Psoas muscle (tissue), 8 donors: ENCODE measurements around the gene BEX2. TPM values are rescaled to one million over a fixed set of nuclear protein-coding genes. Genes with fewer than 3 reads are reported as not detected.
A peak's percentile ranks its signal among the peaks of the same experiment; 100 is the strongest.
"Not testable (repeated sequence)": the region's sequence is repeated elsewhere in the genome, so short reads cannot be mapped to it uniquely, and the experiment has no call there.

Experiments used
- ATAC-seq, 4 donors: fragments of 200-7000 bp; cut with Tn5 transposase; one replicate each; pipeline ENCODE4 v1.9.1; 2020; ENCODE audit warnings: moderate library complexity in 3 of 4, mild to moderate bottlenecking in 2 of 4
- DNase-seq, 2 donors: peaks; one replicate each; pipeline ENCODE4 v3.0.0-alpha.2; 2020
- H3K27ac ChIP-seq: fragments of 200-600 bp; one replicate; pipeline ENCODE4 v1.8.0; 2022
- H3K27me3 ChIP-seq, 3 donors: fragments of 200-600 bp in 1 of 3; one replicate each; pipeline versions ENCODE4 v1.6.1 to v1.8.0; 2013 to 2022; ENCODE audit warnings: low read length in 2 of 3, mild to moderate bottlenecking in 2 of 3, moderate library complexity in 1 of 3; ENCODE audit not compliant: insufficient read depth in 3 of 3
- H3K36me3 ChIP-seq, 2 donors: fragments of 200-600 bp in 1 of 2; one replicate each; pipeline versions ENCODE4 v1.6.1 to v1.8.0; 2013 to 2022; ENCODE audit warnings: low read depth in 1 of 2, mild to moderate bottlenecking in 1 of 2, moderate library complexity in 1 of 2; ENCODE audit not compliant: insufficient read depth in 1 of 2
- H3K4me1 ChIP-seq: fragments of 200-600 bp; one replicate; pipeline ENCODE4 v1.8.0; 2022
- H3K4me3 ChIP-seq: fragments of 200-600 bp; one replicate; pipeline ENCODE4 v1.8.0; 2022; ENCODE audit warnings: mild to moderate bottlenecking
- H3K9me3 ChIP-seq: fragments of 200-600 bp; one replicate; pipeline ENCODE4 v1.8.0; 2022
- WGBS, 3 donors: extraction: QIAGEN DNeasy Blood & Tissue Kit; methylation state at CpG; one replicate each; pipeline versions ENCODE4 v1.1.6 to v1.1.7; 2013; 5-methylcytosine and 5-hydroxymethylcytosine counted together
- intact Hi-C, 2 donors: fragments of 100-400 bp; cut with DNase I; formaldehyde crosslinking; loops; one replicate each; pipeline versions ENCODE4 v1.11.0 to v1.14.2; 2022
- polyA plus RNA-seq, 3 donors: library from polyadenylated mRNA; stranded (reverse); fragments of 200-250 nt; gene quantifications; one replicate each; pipeline ENCODE4 v1.2.3, GENCODE V29; 2013
- total RNA-seq, 4 donors: library from RNA; stranded (reverse); fragmentation: NEBNext Ultra II Directional in 2 of 4; extraction: Animal tissue kit (Norgen Biotek cat#: 25700) in 2 of 4; gene quantifications; one replicate each; pipeline versions ENCODE4 v1.2.1 to v1.2.4, GENCODE V29; 2021 to 2023
- TF ChIP-seq, protein P1 (sequence below): fragments of 200-600 bp; IDR thresholded peaks from one replicate; pipeline ENCODE4 v1.8.0; 2022; ENCODE audit warnings: antibody characterized with exemption
- donor health status: healthy with polysubstance abuse.
- donor health status: DM: no; HTN: no; CAD: no; lungs with moderate emphysema.
- donor health status: Bipolar disorder and iron deficiency.
- donor health status: healthy.
- donor health status: DM: yes; HTN: yes; CAD: no.
- donor health status: DM: no; HTN: no; CAD: no.
- donor health status: DM: no; HTN: no; CAD: no.
- donor health status: DM: yes; HTN: yes; CAD: no.

Gene BEX2
- total and polyA plus RNA-seq, 7 donors, result 0.21 to 13.2 (median 0.87) TPM

DNA sequence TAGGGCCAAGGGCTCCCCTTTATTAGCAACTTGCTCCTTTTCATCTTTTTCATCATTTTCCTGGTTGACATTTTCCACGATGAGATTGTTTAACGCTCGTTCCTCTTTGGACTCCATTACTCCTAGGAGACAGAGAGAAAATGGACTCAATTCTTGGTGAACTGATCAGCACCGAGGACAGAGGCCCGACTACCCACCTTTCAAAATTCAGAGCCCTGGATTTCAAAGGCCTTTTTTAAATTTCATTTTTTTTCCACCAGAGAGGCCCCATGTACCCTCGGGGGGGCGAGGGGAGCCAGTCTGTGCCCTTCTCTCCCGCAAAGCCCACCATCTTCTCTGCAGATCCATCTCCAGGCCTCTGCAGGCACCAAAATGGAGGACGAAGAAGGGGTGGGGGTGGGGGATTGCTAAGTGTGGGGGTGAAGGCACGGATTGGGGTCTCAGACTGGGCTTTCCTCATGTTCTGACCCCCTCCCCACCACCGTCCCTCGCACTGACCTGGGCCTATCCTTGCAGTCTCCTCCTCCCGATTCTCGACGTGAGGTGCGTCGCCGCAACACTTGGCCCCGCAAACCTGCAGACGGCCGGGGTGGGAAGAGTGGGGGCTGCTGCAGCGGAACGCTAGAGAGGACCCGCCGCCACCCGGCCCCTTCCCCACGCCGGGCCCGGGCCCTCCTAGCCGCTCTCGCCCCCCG is 783 bp downstream of the BEX2 start:
- no peak overlapping the region for H3K27ac ChIP-seq
- H3K27me3 ChIP-seq, result peaks cover 0 to 26% (median 3%) of the 10 kb centered on the region in 3 donors
- H3K36me3 ChIP-seq, result no peaks in the 10 kb centered on the region
- intact Hi-C loops, result no loop called here
- peak overlapping the region; percentile 57 for H3K4me3 ChIP-seq
- no peak for DNase-seq
- TF ChIP-seq, protein P1, sequence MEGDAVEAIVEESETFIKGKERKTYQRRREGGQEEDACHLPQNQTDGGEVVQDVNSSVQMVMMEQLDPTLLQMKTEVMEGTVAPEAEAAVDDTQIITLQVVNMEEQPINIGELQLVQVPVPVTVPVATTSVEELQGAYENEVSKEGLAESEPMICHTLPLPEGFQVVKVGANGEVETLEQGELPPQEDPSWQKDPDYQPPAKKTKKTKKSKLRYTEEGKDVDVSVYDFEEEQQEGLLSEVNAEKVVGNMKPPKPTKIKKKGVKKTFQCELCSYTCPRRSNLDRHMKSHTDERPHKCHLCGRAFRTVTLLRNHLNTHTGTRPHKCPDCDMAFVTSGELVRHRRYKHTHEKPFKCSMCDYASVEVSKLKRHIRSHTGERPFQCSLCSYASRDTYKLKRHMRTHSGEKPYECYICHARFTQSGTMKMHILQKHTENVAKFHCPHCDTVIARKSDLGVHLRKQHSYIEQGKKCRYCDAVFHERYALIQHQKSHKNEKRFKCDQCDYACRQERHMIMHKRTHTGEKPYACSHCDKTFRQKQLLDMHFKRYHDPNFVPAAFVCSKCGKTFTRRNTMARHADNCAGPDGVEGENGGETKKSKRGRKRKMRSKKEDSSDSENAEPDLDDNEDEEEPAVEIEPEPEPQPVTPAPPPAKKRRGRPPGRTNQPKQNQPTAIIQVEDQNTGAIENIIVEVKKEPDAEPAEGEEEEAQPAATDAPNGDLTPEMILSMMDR, result no peak
- WGBS, 3 donors, result 22 to 55% (median 47%) methylated on average over 11 to 32 of the region's 32 CpGs
- ATAC-seq, result no peak
- H3K4me1 ChIP-seq, result no peaks in the 10 kb centered on the region
- no peaks in the 10 kb centered on the region for H3K9me3 ChIP-seq

DNA sequence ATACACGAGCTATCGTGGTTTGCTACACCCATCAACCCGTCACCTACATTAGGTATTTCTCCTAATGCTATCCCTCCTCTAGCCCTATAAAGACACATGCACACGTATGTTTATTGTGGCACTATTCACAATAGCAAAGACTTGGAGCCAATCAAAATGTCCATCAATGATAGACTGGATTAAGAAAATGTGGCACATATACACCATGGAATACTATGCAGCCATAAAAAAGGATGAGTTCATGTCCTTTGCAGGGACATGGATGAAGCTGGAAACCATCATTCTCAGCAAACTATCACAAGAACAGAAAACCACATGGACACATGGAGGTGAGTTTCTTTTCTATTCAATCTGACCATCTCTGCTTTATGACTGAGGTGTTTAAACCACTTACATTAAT is 5.1 kb downstream of the BEX2 start:
- ATAC-seq, H3K27ac ChIP-seq, H3K36me3 ChIP-seq, H3K9me3 ChIP-seq, intact Hi-C loops, H3K4me3 ChIP-seq, DNase-seq, H3K4me1 ChIP-seq: not testable (repeated sequence)
- WGBS, 3 donors, result 85 to 97% (median 94%) methylated on average over 4 of the region's 4 CpGs
- peaks cover 0 to 20% (median 0%) of the 10 kb centered on the region in 3 donors for H3K27me3 ChIP-seq

DNA sequence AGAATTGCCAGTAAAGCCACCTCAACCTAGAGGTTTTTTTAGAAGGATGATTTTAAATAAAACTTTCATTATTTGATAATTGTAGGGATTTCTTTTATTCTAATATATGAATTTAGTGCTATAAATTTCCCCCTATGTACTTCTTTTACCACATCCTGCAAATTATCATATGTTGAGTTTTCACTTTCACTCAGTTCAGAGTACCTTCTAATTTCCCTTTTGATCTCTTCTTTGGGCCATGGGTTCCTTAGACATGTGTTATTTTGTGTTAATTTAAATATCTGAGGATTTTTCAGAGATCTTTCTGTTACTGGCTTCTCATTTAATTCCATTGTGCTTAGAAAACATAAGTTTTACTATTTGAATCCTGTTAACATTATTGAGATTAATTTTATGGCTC is 6.1 kb downstream of the BEX2 start:
- no peaks in the 10 kb centered on the region for H3K36me3 ChIP-seq
- ATAC-seq, result no peak
- peaks cover 0 to 11% (median 0%) of the 10 kb centered on the region in 3 donors for H3K27me3 ChIP-seq
- no peak overlapping the region for H3K27ac ChIP-seq
- TF ChIP-seq, protein P1, result no peak
- H3K4me1 ChIP-seq, result no peaks in the 10 kb centered on the region
- no peak for DNase-seq
- intact Hi-C loops, result no loop called here
- H3K9me3 ChIP-seq, result no peaks in the 10 kb centered on the region
- H3K4me3 ChIP-seq, result no peak overlapping the region

DNA sequence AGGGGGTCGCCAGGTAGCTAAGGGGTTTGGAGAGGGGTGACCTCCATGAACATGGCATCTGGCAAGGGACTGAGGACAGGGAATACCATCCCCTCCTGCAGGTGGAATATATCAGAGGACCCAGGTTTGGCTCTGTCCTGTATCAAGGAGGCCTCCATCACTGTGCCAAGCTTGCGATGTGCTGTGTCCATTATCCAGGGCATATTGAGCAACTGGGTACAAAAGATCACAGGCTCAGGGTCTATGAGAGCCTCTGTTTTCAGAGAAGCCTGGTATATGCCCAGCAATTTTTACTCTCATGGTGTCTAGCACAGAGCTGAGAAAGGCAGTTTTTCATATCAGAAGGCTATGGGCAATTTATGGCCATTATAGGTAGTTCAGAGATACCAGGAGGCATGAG is 17.7 kb downstream of the BEX2 start:
- intact Hi-C loops, result no loop called here
- TF ChIP-seq, protein P1, result no peak
- H3K9me3 ChIP-seq, result peaks cover 12% of the 10 kb centered on the region
- H3K27ac ChIP-seq, result no peak overlapping the region
- ATAC-seq (no peak), DNase-seq (no peak)
- no peaks in the 10 kb centered on the region for H3K36me3 ChIP-seq
- peaks cover 0 to 16% (median 0%) of the 10 kb centered on the region in 3 donors for H3K27me3 ChIP-seq
- WGBS, 3 donors, result 85 to 96% (median 95%) methylated on average over 2 of the region's 2 CpGs
- H3K4me3 ChIP-seq, result no peak overlapping the region
- no peaks in the 10 kb centered on the region for H3K4me1 ChIP-seq

- WGBS, 3 donors, result 71 to 90% (median 81%) methylated on average over 1 of the region's 1 CpG
- Histone ChIP-seq H3K27ac (no peak overlapping the region), H3K4me1 (no peaks in the 10 kb centered on the region), H3K9me3 (no peaks in the 10 kb centered on the region), H3K4me3 (no peak overlapping the region), H3K27me3 (peaks cover 0 to 69% (median 0%) of the 10 kb centered on the region in 3 donors), H3K36me3 (no peaks in the 10 kb centered on the region)
- TF ChIP-seq, protein P1, result no peak
- ATAC-seq (no peak), DNase-seq (no peak)
- intact Hi-C loops, result no loop called here
Measured at GRCh38 chrX:103279624-103280023, 31.2 kb downstream of the BEX2 start.
